T1000 (cell line): Measurements from ENCODE around the gene HYAL3.
A peak's percentile ranks its signal among the peaks of the same experiment; 100 is the strongest.
"Not testable (repeated sequence)": the region's sequence is repeated elsewhere in the genome, so short reads cannot be mapped to it uniquely, and the experiment has no call there.

Experiments used
- DNase-seq: peaks from one replicate; lab custom pipeline; 2025; ENCODE audit warnings: mixed read lengths; lab: John Stamatoyannopoulos, UW

HYAL3 gene

DNA sequence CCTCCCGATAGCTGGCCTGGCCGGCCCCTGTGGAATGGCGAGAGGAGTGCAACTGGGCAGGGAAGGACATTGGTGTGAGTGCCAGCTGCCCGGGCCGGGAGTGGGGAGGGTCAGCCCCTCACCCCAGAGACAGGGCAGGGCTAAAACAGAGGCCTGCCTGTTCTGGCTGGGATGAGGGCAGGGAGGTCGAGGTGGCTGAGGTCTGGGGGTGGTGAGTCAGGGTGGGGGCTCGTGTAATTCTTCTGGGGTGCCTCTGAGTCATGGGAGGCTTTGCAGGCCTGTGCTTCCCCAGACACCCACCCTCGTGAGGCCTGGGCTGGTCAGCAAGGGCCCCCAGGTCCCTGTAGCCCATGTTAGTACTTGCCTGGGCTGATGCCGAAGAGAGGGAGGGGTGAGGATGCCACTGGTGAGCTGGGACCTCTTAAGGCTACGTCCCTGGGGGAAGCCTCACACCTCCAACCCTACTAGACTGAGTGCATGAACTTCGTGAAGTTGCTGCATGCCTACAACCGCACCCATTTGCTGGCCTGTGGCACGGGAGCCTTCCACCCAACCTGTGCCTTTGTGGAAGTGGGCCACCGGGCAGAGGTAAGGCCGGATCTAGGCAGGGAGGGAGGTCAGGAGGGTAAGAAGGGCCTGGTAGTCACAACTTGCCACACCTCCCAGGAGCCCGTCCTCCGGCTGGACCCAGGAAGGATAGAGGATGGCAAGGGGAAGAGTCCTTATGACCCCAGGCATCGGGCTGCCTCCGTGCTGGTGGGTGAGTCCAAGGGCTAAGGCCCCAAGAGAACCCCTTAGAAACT, 28.6 kb downstream of the HYAL3 start:
- DNase-seq: no peak

DNA sequence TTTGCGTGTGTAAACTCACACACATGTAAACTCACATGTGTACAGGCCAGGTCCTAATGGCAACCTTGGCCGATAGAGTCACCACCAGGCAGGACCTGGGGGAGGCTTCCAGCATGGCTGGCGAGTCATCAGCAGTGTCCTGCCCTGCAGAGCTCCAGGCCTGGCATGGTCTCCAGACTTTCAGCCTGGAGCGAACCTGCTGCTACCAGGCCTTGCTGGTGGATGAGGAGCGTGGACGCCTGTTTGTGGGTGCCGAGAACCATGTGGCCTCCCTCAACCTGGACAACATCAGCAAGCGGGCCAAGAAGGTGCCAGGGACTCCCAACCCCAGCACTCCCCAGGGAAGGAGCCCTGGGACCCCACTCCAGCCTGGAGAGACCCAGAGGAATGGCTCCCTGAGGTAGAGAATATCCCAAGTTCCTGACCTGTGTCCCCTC, 29.2 kb downstream of the HYAL3 start:
- DNase-seq: peak; percentile 38

DNA sequence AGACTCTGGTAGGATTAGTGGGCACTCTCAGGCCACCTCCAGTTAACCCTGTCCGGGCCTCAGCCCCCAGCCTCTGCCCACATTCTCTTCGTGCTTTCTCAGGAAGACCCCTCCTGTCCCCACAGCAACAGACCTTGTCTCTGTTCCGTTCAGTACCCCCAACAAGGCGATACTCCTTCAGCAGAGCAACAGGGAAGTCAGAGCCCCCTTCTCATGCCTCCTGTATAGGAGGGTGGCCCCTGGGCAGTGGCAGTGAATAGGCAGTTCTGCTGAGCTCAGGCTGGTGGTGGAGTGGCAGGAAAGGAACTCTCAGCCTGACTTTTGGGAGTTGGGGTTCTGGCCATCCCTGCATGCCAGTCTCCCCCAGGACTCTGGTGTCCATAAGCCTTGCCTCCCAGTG, 29.7 kb downstream of the HYAL3 start:
- DNase-seq: no peak

DNA sequence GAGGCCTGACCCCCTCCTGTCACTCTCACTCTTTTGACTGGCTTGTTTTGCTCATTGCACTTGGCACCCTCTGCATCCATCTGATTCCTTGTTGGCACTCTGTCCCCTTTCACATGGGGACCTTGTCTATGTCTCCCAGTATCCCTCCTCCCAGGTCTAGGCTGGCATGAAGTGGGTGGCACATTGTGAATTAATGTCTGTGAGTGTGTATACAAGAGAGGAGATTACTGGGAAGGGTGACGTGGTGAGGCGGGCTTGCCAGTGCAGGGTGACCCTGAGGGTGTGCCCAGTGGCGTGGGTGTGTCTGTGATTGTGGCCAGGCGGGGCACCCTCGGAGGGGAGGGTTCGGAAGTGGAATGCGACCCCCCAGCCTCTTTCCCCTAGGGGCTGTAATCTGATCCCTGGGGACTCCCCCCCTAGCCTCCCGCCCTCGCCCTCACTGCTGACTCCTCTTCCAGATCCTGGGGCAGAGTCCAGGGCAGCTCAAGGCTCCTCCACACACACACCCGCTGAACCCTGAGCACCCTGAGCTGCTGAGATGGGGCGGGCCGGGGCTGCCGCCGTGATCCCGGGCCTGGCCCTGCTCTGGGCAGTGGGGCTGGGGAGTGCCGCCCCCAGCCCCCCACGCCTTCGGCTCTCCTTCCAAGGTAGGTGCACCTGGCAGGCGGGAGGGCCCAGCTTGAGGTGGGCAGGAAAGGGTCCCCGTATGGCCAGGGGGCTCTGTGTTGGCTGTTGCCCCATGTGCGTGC, 30.3 kb downstream of the HYAL3 start, which contains the start of gene SEMA3B:
Gene SEMA3B, plus strand, starts transcription at position 445 of the 749 bp plus-strand sequence. Its CDS starts 94 bp downstream, at position 539.
- DNase-seq: peak; percentile 91

DNA sequence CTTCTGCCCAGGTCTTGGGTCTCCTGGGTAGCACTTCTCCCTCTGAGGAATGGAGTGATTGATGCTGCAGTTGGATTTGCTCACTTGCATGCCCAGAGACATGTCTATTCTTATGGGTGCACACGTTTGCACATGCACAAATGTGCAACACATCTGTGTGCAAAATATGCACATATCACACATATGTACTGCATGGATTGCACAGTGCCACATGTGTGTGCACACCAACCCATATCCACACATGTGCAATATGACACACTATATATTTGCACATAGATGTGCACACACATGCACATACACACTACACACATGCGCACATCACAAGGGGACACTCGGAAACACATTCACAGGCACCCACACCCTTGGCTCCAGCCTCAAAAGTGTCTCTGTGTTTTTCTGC, 30.9 kb downstream of the HYAL3 start:
- no peak for DNase-seq

DNA sequence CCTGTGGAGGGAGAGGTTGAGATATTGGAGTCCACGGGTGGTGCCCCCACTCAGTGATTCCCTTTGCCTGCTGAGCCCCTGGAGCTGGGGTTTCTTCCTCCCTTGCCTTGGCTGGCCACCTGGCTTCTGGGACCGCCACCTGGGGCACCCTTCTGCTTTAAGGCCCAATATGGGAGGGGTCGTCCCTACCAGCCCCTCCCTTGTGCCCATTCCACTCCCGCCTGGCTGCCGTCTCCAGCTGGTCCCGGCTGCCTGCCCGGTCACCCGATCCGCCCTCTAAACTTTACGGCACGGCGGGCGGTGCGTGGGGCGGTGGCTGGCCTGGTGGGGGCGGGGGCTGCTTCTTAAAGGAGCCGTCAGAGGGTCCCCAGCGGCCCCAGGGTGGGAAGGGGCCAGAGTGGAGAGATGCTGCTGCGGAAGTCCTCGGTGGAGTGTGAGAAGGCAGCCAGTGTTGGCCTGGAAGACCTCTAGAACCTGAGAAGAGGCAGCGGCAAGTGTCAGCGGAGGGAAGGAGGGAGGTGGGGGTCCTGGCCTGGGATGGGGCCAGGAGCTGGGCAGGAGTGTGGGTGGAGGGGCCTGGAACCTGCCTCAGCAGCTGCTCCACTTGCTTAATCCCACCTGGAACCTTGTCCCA, 31.8 kb downstream of the HYAL3 start:
- DNase-seq: no peak

DNA sequence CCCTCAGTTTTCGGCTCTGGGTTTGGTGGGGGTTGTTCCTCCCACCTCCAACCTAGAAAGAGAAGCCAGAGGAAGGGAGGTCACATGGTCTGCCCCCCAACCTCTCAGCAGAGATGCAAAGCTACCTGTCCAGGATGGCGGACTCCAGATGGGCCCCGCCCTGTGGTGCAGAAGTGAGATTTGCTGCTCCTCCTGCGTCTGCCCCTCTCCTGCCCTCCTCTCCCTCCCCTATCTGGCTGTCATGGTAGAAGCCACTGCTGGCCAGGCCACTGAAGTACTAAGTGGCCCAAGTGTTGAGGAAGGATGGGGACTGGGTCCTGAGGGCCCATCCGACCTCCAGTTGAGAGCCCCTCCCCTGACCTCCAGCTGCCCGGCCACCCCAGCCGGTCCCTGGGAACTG, 32.4 kb downstream of the HYAL3 start:
- no peak for DNase-seq

DNA sequence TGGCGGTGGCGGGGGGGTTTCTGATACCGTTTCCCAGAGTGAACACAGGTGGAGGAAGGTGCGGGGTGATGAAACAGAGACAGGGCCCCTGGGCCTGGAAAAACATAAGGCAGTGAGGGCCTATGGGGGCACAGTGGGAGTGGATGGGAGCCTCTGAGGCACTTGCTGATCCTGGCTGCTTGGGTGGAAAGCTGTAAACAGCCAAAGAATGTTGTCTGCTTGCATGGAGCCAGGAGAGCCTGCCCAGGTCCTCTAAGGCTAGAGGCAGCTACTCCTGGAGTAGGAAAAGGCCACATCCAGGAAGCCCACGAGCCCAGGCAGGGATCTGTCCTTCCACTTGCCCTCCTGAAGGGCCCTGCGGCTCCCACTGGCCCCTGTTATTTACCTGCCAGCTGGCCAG, 33.2 kb downstream of the HYAL3 start:
- DNase-seq: no peak

DNA sequence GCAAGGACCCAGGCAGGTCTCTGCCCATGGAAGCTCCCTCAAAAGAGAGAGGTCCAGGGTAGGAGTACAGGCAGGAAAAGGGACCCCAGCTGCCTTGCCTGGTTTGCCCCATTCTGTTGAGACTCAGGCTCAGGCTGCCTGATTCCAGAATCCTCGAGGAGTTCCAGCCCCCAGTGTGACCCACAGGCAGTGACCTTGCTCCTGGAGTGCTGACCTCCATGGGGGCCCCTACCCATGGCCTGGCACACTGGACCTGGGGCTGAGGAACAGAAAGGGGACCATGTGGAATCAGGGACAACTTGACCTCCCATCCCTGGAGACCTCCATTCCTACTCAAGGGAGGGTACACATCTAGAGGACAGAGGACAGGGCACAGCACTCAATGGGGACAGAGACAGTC, 33.6 kb downstream of the HYAL3 start:
- no peak for DNase-seq

DNA sequence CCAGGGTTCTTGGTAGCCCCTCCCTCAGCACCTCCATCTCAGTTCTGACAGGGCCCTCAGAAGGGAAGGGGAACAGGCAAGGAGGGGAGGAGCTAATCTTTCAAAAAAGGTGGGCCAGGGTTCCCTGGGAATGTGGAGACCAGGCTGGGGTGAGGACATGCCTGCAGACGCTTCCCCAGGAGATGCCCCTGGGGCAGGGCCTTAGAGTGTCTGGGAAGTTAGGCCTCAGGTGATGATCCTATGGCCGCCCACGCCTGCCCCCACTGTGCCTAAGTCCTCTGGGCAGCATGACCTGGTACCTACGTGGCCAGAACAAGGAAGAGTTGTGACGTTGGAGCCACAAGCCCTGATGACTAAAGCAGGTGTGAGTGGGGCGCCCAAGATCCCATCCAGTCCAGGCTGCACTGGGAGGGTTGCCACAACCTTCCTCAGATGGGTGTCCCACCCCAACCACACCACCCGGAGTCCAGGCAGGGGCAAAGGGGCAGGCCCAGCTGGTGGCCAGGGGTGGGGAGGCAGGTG, 34.2 kb downstream of the HYAL3 start:
- DNase-seq: no peak

DNA sequence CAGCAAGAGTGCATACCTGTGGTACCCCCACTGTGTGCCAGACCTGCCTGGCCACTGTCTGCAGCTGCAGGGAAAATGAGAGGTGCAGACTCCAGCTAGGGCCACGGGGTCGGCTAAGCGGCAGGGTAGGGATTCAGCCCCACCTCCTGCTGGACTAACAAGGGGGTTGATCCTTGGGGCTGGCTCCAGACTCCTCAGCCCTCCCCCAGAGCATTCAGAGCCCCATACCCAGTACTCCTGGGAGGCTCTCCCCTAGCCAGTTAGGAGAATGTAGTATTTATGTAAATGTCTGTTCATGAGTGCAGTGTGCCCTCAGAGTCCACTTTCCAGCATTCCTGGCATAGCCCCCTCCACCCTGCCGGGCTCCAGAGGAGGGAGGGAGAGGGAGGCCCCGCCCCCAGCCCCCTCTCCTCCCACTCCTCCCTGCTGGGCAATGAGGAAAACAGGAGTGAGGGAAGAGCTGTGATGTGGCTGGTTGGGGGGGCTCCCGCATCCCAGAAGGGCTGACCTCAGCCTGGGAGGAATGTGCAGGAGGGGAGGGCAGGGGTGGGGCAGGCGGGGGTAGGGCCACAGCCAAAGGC, 34.7 kb downstream of the HYAL3 start:
- DNase-seq: peak; percentile 92

DNA sequence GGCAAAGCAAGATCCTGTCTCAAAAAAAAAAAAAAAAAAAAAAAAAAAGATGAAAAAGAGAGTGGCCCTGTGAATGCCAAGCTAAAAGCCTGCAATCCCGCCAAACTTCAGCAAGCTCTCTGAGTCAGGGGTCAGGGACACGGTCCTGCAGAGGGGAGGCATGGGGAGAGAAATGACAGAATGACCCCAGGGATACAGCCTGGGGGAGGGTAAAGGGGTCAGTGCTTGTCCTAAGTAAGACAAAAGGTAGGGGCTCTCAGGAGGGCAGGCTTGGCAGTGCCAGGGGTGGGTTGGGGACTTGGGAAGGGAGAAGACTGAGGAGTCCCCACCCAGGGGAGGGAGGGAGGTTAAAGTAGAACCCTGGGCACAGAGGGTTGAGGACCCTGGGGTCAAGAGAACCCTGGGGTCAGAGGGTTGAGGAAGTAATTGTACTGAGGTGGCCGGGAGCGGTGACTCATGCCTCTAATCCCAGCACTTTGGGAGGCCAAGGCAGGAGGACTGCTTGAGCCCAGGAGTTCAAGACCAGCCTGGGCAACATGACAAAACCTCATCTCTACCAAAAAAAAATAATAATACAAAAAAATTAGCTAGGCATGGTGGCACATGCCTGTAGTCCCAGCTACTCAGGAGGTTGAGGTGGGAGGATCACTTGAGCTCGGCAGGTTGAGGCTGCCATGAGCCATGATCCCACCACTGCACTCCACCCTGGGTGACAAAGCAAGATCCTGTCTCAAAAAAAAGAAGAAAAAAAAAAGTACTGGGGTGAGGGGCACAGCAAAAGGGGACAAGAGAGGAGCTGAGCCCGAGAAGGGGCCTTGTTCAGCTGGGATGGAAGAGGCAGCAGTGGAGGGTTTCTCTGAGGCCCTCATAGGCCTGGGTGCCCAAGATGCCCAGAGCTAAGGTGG, 35.5 kb downstream of the HYAL3 start:
- no peak for DNase-seq

DNA sequence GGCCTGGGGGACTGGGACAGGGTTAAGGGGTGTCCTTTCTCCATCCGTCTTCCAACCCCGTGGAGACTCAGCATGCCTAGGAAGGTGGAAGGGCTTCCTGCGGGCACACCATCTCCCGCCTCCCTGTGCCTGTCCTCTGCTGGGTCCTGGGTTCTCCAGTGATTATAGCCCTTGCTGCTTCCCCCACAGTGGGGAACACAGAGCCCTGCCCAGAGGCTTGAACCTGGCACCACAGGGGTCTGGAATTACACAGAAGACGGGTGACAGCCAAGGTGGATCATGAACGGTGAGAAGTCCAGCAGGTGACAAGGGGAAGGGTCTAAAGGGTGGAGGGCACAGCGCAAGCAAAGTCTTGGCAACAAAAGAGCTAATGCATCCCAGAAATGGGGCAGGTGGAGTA, 36.4 kb downstream of the HYAL3 start:
- DNase-seq: no peak

DNA sequence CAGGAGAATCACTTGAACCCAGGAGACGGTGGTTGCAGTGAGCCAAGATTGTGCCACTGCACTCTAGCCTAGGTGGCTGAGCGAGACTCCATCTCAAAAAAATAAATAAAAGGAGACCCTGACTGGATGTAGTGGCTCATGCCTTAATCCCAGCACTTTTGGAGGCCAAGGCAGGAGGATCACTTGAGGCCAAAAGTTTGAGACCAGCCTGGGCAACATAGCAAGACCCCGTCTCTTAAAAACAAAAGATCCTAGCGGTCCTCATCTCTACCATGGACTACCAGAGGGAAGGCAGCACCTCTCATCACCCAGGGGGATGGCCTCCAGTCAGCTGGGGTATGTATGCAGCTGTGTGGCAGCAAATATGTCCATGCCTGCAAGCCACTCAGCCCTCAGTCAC, 37.0 kb downstream of the HYAL3 start:
- DNase-seq: not testable (repeated sequence)

DNA sequence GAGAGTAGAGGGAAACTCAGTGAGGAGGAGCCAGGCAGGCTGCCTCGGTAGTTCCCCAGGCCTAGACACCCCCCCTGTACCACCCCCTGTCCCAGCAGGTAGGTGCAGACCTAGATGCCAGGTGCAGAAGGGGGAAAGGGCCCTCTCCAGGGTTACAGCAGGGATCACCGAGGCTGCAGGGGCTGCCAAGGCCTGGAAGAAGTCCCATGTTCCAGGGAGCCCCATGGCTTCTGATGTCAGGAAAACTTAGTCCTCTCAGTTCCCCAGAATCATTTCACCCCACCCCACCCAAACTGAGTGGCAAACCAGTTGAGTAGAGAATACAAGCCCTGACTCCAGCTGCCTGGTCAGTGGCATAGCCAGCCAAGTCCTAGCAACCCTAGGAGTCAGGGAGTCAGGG, 37.7 kb downstream of the HYAL3 start:
- DNase-seq: no peak

DNA sequence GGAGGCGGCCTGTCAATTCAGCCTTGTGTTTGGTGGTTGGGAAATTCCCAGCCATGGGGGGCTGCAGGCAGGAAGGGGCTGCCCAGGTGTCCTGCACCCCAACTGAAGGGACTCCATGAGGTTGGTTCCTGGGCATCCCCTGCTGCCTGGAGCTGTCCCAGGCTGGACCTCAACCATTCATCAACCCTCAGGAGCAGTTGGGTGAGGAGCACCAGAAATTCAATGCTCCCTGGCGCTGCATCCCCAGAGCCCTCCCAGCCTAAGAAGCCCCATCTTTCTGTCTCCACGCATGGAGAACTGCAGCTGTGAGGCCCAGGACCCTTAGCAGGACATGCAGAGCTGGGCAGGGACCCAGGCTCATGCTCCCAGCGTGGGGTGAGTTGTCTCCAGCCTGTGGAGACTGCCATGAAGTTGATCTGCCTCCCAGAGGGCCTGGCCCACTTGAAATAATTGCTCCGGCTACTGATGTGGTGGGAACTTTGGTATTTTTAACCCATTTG, 38.2 kb downstream of the HYAL3 start:
- no peak for DNase-seq

DNA sequence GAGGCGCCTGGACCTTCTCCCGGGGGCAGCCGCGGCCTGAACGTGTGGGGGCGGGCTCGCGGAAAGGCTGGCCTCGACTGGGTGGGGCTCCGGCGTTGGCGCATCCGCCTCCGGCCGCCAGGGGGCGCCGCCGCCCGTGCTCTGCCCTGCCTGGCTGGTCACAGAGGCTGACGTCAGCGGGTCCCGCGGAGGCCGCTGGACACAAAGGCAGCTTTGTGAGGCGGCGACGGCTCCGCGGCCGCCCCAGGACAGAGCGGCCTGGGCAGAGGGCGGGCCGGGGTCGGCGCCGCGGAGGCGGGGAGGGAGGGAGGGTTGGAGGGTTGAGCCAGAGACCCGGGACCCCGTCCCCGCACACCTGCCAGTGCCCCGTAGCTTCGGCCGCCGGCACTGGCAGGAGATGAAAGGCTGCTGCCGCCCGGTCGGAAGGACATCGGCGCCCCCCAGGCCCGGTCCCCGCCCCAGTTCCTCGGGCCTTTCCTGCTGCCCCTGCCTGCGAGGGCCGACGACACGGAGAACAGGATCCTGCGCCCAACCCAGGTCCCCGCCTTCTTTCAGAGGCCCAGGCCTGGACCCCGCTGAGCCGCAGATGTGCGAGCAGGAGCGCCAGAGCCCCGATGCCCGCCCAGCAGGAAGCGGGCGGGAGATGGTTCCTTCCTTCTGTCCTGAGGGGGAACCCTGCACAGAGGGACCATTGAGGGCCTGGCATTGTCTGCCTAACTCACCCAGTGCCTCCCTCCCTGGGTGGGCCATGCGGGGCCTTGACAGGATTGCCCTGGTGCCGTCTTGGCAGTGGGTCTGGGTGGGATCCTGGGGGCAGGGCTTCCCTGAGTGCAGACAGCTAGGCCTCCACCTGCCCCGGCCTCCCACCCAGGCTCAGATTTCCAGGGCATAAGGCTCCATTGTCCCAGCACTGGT, 38.9 kb downstream of the HYAL3 start:
- DNase-seq: peak; percentile 87

DNA sequence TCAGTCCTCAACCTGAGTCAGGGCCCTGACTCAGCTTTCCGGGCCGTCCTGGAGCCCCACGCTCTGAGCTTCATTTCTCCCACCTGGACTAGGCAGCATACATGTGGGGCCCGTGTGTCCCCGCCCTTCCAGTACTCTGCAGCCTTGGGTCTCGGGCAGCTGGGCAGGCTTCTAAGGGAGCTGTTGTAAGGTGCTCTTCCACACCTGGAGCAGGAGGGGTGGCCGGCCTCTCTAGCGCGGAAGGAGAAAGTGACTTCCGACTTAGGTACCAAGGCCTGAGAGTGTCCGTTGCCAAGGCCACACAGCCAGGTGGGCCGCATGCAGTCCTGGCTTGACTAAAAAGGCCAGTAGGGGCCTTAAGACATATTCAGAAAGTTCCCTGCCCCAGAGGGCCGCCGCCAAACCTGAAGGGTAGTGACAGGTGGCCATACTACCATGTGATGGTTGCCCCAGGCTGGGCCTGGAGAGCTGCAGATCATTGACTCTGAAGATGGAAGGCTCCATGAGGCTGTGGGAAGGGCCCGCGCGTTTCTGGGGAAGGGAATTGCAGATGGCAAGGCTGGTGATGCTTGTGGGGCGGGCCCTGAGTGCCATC, 39.7 kb downstream of the HYAL3 start:
- DNase-seq: no peak

DNA sequence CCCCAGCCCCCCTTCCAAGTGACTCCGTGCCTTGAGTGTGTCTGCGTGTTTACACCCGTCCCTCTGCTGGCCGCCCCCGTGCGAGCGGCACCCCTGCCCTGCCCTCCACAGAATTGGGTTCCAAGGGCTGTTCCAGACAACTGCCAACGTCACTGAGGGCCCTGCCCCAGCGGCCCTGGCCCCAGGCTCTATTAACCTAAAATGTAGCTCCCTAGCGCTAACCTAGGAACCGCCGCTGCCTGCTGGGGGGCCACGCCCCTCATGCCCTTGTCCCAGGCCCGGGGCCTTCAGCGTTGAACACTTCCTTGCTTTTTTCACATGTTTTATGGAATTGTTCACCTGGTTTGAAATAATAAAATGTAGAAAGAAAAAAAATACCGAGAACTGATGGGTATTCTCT, 40.2 kb downstream of the HYAL3 start:
- DNase-seq: no peak
